ENCODE data around the gene FBXW11.
"Not testable (repeated sequence)": the region's sequence is repeated elsewhere in the genome, so short reads cannot be mapped to it uniquely, and the experiment has no call there.

Gene FBXW11

DNA sequence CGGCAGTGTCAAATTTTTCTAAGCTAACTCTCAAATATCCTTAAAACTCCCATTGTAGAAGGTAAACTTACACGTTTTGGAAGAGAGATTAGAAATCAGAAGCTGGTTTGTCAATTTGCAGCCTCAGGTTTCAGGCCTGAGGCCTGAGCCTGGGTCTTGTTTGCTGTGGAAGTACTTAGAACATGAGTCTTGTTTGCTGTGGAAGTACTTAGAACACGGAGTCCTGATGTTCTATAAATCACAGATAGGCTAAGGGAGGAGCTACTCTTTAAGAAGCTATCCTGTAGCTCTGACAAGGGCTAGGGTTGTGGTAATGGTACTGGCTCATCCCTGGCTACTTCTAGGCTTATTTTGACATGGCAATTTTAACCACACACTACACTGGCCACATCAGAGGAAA is 97.8 kb downstream of the FBXW11 start:
- DNase-seq (ENCODE audit: low spot score): no peak

DNA sequence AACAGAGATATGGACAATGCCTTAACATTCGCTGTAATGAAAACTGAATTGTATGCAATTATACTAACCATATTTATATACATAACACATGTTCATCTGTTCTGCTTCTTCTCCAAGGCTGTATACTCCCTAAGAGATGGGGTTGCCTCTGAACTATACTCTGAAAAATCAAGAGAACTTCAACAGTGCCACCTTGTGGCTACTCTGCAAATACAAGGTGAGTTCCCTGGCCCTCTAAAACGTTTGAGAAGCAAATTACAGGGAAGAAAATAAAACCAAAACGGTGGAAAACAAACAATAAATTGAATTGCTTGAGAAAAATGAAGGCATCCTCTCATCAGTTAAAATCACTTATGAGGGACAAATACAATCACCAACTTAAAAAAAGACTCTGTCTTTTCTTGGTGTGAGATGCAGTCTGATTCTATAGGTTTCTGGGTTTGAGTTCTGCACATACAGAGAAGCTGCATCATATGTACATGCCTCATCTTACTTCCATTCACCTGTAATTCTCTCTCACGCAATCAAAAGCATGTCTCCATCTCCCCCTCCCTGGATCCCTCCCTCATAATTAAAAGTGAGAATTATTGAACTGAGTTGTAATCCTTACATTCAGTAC is 98.6 kb downstream of the FBXW11 start:
- DNase-seq (ENCODE audit: low spot score): no peak

DNA sequence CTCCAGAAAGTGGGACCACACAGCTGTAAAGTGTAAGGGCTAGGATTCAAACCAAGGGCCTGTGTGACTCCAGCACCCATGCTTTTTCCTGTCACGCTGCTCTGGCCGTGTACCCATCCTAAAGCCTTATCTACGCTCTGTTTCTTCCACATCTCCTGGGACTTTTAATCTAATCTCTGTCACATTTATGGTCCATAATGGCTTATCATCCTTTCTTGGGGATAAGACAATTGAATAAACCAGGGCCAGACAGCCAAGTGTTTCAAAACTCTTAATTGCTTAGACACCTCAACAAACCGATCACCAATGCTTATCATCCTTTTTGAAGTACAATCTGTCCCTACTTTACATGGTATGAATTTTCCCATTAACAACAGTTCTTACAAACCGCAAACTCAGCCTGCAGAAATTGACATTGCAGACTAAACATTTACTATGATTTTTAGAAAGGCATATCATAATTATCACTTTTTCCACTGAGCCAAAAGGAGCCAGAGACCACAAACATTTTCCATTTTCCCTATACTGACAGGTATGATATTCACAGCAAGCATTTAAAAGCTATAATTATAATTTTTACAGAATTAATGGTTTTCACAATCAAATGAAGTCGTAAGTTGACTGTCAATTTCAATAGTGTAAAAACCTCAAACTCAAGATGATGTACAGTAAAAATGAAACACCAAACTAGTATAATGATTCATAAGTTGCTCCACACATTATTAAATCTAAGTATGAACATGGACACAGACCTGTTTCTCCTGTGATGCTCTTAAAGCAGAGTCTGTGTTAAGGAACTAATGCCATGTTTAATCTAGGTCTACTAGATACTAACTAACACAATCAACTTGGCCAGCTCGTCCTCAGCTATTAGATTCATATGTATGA is 99.5 kb downstream of the FBXW11 start:
- no peak for DNase-seq (ENCODE audit: low spot score)

DNA sequence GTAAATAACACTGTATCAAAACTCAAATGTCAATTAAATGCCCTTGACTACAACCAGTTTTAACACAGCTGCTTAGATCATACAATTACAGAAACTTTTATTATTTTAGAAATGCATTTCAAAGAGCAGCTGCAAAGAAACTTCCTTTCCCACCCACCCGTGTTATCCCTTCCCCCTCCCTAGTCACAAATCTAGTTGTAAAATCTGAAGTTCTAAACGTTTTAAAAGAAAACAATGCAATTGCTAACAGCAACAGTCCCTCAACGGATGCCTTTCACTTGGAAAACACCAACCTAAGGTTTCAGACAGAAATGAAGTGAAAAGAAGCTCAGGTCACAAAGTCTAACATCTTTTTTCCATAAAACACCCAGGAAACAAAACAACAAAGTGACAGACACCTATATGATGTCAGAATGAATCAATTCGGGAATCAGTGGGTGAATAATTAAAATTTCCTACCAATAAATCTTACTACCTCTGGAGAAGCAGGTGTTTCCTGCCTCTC is 100.3 kb downstream of the FBXW11 start:
- no peak for DNase-seq (ENCODE audit: low spot score)

DNA sequence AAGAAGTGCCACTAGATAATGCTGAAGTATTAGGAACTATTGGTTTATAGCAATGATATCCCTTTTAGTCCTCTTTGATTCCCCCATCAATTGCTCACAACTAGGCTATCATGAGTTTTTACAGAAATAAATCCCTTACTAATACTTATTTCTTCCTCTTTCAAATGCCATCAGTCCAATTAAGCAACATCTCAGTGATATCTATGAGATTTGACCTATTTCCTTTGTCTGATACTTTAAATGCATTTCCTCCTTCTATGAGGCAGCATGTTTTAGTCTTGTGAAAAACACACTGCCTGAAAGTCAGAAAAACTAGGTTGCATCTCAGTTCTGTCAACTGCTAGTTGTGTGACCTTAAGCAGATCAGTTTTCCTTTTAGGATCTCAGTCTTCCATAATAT is 101.6 kb downstream of the FBXW11 start:
- DNase-seq (ENCODE audit: low spot score): no peak

DNA sequence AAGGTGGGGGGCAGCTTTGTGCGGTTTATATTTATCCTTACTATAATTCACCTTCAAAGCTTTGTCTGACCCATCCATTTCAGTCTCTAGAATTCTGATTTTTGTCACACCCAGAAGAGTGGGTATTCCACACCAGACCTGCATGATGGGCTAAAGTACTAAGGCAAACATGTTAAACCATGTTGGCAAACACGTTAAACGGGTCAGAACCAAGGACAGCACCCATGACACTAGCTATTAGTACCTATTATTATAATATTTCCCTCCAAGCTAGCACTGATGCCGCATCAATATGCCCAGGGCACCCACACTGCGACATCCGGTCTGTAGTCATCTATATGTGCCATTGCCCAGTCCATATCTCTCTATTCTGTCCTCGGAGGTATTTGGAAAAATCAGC is 104.7 kb downstream of the FBXW11 start:
- DNase-seq (ENCODE audit: low spot score): no peak

DNA sequence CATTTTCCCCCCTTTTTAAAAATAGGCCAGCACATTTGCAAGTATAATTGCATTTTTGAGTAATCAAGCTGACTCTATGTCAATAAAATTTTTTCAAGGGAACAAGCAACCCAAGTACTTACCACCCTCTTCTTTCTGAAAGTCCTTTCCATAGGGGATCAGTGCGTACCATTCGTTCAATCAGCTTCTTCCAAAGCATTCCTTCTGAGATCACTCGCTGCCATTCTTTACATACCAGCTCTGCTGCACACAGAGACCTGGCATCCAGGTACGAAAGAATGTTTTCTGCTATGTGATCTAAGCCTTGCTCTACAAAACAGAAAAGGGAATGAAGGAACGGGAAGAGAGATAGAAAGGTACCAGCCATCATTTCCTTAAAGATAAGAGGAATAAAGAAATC is 106.6 kb downstream of the FBXW11 start:
- DNase-seq (ENCODE audit: low spot score): no peak

DNA sequence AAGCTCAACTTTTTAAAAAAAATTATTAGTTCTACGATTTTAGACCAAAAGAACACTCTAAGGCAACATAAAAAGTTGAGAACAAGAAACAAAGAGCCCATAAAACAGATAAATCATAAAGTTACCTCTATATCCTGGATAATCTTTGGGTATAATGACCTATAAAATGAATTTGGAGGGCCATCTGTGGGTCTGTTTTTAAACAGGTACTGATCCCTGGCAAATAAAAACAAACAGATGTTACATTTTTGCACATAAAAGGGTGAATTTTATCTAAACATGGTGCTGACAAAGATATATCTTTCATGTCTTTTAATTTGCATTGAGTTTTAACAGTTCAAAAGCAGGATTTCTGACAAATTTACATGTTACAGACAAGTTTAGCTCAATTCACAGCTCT is 107.6 kb downstream of the FBXW11 start:
- no peak for DNase-seq (ENCODE audit: low spot score)

DNA sequence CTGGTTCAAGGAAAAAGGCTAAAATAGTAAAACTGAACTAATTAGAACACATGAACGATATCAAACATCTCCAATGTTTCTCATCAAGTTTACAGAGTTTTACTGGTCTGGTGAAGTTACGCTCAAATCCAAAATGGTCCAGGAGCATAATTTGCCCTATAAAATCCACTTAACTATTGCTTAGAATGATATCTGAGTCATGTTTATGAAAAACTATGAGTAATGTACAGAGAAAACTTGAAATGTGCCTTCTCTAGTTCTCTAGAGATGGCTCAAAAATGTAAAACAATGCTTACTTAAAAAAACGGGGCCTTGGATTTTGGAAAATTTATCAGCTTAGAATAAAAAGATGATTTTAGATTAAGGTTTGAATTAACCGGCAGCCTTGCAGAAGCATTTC is 108.1 kb downstream of the FBXW11 start:
- no peak for DNase-seq (ENCODE audit: low spot score)

DNA sequence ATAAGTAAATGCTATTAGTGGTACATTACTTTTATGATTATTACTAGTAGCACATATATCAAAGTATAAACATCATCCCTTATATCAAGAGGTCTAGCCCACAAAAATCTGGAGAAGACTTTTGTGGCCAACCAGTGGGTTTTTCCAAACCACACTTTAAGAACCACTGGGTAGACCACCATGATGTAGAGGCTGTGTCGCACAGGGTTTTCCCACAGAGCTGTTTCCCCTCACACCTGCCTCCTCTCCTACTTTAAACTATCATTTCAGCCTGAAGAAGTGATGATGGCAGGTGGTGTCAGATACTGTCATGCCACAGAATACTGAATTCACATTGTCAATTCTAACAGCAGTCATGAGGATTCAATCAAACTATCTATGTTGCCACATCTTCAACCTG is 109.2 kb downstream of the FBXW11 start:
- DNase-seq (ENCODE audit: low spot score): no peak

DNA sequence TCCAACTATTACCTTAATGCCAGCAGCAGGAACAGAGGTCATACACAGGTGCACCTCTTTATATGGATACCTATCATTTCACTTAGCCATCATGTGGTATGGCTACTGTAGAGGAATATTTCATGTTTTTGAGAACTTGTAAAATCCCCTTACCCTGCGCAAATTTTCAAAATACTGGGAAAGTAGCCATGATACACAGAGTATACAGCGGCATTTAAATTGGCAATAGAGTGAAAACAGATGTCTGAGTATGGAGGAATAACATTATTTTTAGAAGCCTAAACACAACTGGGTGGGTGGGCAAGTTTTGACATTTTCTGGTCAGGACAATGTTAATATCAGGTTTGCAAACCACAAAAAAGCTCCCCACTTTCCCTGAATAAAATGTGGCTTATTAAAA is 111.4 kb downstream of the FBXW11 start:
- no peak for DNase-seq (ENCODE audit: low spot score)

DNA sequence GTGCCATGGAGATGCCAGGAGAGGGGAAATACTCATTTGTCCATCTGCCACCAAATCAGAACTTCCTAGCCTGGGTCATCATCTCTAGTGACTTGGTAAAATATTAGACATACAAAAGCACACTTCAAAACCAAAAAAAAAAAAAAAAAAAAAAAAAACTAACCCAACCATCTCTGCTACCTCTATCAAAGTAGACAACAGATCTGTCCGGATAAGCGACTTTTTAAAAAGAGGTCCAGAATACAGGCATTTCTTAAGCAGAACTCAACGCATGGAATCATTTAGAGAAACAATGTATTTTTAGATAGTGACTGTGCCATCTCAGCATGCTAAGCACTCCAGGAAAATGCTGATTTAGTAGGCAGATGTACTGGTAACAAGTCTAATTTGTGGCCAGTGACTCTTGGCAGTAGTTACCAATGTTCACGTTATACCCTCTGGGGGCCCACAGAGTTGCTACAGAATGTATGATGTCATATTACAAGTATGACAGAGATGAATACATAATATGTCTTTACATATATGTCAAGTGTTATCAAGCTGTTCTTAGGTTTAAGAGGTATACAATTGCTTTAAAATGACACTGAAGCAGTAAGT is 113.0 kb downstream of the FBXW11 start:
- no peak for DNase-seq (ENCODE audit: low spot score)

DNA sequence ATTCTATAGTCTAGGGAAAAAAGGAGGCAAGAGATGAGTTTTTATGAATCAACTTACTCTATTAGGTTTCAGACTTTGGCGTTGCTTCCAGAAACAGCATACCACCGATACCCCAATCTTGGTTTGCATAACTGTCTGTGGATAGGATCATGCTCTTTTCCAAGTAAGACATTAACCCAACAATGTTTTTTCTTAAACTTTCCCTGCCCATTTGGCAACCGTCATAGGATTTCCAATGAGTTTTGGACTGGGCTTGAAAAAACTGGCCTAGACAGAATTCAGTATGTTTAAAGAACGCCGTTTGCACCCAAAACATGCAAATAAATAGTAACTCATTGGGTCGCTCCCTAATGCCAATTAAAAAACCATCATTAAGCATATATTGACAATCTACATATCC is 114.8 kb downstream of the FBXW11 start:
- no peak for DNase-seq (ENCODE audit: low spot score)

DNA sequence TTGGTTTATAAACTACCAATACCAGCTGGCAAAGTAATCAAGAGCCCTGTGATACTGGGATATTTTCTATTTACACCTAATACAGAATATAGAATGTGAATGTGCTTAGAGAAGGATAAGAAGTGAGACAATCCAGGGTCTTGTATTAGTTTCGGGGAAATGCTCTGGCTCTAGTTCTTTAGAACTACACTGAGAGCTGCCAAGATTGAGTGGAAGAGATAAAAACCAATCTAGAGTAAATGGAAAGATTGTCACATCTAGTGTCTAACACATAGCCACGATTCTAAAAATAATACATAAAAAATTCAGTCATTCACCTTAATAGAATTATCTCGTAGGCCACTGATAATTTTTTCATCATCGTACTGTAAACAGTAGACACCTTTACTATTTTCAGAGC is 115.3 kb downstream of the FBXW11 start:
- no peak for DNase-seq (ENCODE audit: low spot score)

DNA sequence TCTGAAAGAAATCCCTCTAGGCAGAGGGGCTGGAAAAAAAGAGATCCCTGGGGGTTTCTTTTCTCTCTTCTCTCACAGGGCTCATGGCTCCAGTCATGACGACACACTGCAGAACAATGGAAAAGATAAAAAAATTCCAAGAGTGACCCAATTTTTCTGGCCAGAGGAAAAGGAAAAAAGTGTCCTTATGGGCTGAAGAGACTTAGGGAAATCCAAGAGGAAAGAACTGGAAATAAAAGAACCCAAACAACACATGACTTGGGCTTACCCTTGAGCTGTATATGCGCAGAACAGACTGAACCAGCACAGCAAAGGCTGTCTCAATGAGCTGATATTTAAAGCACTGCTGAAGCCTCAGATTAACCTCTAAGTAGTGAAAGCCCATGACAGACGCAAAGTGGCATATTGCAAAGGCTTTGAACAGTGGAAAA is 118.4 kb downstream of the FBXW11 start:
- DNase-seq (ENCODE audit: low spot score): no peak

DNA sequence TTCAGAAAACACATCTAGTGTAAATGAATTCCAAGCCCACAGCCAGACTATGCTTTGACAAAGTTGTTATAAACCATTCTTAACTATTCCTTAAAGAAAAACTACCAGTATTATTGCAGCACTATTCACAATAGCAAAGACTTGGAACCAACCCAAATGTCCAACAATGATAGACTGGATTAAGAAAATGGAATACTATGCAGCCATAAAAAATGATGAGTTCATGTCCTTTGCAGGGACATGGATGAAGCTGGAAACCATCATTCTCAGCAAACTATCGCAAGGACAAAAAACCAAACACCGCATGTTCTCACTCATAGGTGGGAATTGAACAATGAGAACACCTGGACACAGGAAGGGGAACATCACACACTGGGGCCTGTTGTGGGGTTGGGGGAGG is 120.4 kb downstream of the FBXW11 start:
- not testable (repeated sequence) for DNase-seq (ENCODE audit: low spot score)

DNA sequence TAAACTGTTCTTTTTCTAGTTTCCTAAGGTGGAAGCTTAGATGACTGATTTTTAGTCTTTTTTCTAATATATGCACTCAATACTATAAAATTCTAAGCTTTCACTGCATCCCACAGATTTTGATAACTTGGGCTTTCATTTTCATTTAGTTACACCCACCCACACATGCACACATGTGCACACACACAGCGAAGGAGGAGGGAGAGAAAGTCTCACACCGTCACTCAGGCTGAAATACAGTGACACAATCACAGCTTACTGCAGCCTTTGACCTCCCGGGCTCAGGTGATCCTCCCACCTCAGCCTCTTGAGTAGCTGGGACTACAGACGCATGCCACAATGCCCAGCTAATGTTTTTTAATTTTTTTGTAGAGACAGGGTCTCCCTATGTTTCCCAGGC is 124.3 kb downstream of the FBXW11 start:
- DNase-seq (ENCODE audit: low spot score): no peak

DNA sequence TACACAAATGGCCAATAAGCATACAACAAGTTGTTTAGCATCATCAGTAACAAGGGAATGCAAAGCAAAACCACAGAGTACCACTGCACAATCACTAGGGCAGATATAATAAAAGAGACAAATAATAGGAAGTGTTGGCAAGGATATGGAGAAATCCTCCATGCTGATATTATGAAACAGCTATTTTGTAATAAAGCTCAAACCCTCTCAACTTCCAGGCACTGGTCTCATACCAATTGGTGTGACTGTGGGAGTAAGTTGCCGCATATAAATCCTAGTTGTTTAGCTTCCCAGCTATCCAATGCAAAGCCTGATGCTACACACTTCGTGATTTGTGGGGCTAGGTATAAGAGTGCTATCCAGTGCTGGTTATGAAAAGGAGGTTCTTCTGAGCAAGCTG is 132.2 kb downstream of the FBXW11 start:
- no peak for DNase-seq (ENCODE audit: low spot score)

DNA sequence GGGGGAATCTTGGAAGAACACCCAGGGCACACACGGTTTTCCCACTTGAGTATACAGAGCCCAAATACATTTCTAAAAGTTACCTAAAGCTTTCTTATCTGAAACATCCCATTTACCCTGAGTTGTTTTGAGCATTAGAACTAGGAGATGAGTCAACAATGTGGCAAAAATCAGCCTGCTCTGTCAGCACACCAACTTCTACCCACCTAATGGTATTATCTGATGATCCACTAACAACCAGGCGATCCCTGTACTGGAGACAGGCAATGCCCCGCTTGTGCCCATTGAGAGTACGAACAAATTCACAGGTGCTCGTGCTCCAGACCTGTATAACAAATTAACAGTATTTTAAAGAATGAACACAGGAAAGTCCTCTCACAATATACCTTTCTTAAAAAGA is 133.8 kb downstream of the FBXW11 start:
- no peak for DNase-seq (ENCODE audit: low spot score)

DNA sequence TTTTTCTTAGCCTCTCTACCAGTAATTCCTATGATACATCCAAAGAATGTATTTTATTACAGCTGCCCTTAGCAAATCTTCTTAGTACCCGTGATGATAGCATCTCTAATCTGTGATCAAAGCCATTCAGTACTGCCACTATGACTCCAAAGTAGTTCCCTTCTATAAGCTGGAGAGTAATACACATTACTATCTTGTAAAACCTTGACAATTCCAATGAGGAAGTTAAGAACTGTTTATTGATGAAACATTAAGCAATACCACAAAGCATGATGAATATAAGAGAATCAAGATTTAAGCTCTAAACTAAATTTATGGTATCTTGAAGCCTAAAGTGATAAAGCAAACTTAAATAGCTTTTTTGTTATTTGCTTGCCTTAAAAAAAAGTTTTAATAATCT is 134.7 kb downstream of the FBXW11 start:
- no peak for DNase-seq (ENCODE audit: low spot score)

DNA sequence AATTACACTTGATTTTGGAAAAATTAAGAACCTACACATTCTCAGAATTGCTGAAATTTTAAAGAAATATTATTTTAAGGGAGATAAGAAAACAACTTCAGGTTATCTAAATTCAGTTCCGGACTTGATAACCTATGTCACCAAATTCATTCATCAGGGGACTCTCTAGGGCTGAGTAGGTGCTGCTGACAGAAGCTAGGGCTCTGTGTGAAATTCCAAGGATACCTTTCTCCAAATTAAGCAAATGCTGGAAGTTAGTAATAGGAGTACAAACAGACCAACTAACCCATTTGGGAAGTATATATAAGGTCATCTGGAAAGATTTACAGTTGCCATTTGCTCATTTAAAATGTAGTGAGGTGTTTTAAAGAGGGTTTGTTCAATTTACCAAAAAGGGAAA is 136.5 kb downstream of the FBXW11 start:
- no peak for DNase-seq (ENCODE audit: low spot score)

DNA sequence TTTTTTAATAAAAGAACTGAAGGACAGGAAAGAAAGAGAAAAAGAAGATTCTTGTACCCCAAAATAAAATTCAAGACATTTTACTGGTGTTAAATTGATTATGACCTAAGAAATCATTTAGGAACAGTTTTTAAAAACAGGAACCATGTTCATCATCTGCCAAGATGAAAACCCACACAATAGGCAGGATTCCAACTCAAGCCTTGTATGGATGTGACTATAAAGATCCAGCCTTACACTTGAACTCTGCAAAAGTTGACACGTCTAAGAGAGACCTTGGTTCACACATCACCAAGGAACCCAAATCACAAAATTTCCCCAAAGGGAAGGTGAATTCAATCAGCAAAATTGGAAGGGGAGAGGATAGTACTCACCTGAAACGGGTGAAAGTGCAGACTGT is 138.2 kb downstream of the FBXW11 start:
- DNase-seq (ENCODE audit: low spot score): no peak

DNA sequence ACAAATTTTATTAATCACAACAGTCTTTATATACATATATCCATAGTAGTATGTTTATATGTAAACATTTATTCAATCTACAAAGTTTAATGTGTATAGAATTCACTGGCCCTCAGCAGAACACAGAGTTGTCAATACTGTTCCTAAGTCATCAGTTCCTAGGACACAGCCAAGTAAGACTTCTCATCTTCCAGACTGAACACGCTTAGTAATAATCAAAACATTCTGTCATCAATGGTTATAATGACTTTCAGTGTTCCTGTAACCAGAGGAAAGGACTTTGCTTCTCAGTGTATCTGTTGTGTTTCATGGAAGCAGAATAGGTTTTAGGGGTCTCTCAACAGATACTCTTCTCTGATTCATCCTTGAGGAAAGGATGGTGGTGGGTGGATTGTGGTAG is 138.7 kb downstream of the FBXW11 start:
- DNase-seq (ENCODE audit: low spot score): no peak
